Erythroblast (primary cell): ENCODE data around the gene ZMAT3.

ENCODE experiments used
- GATA1 ChIP-seq: IDR thresholded peaks from 2 replicates; pipeline ENCODE4 v1.6.1; 2011; ENCODE audit warnings: low read depth, mild to moderate bottlenecking, control low read depth, low read length, moderate library complexity
- POLR2A ChIP-seq: IDR thresholded peaks from 2 replicates; pipeline ENCODE4 v1.6.1; 2011; ENCODE audit warnings: mild to moderate bottlenecking, low read length

DNA sequence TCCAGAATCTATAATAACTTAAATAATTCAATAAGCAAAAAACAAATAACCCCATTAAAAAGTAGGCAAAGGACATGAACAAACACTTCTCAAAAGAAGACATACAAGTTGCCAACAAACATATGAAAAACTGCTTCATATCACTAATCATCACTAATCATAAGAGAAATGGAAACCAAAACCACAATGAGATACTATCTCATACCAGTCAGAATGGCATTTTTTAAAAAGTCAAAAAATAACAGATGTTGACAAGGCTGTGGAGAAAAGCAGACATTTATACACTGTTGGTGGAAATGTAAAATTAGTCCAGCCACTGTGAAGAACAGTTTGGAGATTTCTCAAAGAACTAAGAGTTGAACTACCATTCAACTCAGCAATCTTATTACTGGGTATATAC lies 19.5 kb upstream of the ZMAT3 start:
- TF ChIP-seq POLR2A: no peak
- TF ChIP-seq GATA1: no peak
